HG03354 (cell line): Measurements from ENCODE around the gene ELAVL1.

Experiments
- ATAC-seq: cut with Tn5 transposase; IDR thresholded peaks from one replicate; pipeline ENCODE4 v1.9.1; 2021; ENCODE audit warnings: mild to moderate bottlenecking; ENCODE audit not compliant: unreplicated experiment, poor library complexity, severe bottlenecking

The ELAVL1 gene

DNA sequence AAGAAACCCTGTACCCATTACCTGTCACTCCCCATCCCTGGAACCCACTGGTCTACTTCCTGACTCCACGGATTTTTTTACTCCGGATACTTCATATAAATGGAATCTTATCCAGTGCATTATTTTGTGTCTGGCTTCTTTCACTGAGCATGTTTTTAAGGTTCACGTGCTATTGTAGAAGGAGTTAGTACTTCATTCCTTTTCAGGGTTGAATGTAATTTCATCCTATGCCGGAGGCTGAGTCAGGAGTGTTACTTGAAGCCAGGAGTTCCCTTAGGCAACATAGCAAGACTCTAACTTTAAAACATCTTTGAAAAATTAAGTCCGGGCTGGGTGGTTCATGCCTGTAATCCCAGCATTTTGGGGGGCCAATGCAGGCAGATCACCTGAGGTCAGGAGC is 17.9 kb upstream of the ELAVL1 start:
- ATAC-seq = no peak

GRCh38 chr19:8022275-8022674 is 16.8 kb upstream of the ELAVL1 start:
- ATAC-seq = no peak

GRCh38 chr19:8021374-8021773 is 15.9 kb upstream of the ELAVL1 start:
- no peak for ATAC-seq

GRCh38 chr19:8020681-8021080 is 15.2 kb upstream of the ELAVL1 start:
- ATAC-seq = no peak

DNA sequence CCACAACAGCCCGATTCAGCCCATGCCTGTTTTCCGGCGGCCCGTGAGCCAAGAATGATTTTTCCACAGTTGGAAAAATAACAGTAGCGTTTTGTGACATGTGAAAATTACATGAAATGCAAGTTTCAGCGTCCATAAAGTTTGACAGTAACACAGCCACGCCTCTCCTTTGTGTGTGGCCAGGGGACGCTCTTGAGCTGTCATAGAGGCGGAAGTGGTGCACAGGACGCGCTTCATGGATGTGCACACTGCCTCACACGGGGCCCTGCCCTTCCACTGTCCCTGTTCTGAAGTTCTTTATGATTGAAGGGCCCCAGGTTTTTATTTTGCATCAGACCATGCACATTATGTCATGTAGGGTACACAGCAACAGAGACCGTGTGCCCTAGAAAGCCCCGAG is 12.4 kb upstream of the ELAVL1 start:
- ATAC-seq = peak; percentile 52

GRCh38 chr19:8004723-8005513 is 523 bp downstream of the ELAVL1 start:
- ATAC-seq = peak; percentile 33

GRCh38 chr19:8004001-8004400 is 1.4 kb downstream of the ELAVL1 start:
- no peak for ATAC-seq

GRCh38 chr19:8001995-8002849 is 3.2 kb downstream of the ELAVL1 start:
- peak; percentile 46 for ATAC-seq

DNA sequence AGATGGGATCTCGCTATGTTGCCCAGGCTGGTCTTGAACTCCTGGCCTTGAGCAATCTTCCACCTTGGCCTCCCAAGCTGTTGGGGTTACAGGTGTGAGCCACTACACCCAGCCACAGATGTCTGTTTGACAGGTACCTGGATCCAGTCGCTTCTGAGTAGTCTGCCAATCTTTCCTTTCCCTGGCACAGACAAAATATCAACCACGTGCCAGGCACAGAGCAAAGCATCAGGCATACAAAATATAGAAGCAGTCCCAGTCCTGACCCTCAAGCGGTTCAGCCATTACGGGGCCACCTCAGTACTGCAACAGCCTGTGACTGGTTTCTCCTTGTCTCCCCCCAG is 3.8 kb downstream of the ELAVL1 start:
- ATAC-seq = no peak

DNA sequence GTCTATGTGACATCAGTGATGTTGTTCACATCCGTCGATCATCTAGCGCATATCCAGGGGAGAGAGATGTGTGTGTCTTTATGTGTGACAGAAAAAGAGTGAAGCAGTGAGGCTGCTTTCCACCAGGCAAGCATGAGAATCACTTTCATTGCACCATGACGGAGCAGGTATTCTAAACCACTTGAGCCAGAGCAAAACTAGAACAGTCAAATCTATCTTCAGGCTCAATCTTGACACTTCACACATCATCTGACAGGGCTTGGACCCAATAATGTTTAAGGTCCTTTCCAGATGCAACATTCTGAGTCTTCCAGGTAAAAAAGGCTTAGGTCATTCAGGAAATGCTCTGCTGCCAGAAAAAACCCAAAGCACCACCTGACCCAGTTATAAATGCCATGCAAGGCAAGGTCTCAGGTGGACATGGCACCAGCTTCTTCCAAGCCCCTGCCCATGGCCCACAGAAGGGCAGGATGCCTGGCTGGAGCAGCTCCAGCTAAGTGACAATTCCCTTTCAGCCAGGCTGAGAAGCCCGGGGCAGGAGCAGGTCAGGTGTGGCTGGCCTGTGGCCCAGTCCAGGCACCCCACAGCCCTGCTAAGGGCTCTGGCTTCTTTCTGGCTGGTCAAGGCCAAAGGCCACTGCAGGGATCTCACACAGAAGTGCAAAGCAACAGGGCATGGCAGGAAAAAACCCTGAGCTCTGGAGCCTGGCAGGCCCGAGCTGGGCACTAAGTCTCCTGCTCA is 5.0 kb downstream of the ELAVL1 start:
- ATAC-seq = no peak

GRCh38 chr19:7999376-7999775 is 6.1 kb downstream of the ELAVL1 start:
- no peak for ATAC-seq

DNA sequence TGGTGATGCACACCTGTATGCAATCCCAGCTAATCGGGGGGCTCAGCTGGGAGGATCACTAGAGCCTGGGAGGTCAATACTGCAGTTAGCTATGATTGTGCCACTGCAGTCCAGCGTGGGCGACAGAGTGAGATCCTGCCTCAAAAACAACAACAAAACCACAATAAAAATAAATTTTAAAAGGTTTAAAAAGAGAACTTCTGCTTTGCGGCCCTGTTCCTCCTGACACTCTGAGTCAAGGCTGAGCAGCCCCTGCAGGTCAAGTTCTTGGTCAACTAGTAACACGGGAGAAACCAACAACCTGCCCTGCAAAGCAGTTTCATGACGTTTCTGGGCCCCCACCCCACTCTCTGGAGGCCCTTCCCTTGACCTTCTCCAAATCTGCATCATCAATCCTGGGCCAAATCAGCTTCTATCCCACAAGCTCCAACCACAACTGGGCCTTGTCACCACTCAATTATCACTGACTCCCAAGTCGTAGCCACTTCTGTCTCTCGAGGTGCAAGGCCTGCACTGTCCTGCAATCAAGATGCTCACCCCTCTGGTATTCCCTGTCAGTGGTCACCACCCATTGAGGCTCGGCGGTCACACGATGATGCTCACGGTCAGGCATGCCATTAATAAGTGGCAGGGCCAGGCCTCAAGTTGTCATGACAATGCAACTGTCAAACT is 7.5 kb downstream of the ELAVL1 start:
- ATAC-seq = no peak

- no peak for ATAC-seq
Measured at GRCh38 chr19:7996883-7997282, 8.6 kb downstream of the ELAVL1 start.

- ATAC-seq = no peak
Measured at GRCh38 chr19:7995810-7996158, 9.7 kb downstream of the ELAVL1 start.

- no peak for ATAC-seq
Measured at GRCh38 chr19:7994928-7995809, 10.3 kb downstream of the ELAVL1 start.

DNA sequence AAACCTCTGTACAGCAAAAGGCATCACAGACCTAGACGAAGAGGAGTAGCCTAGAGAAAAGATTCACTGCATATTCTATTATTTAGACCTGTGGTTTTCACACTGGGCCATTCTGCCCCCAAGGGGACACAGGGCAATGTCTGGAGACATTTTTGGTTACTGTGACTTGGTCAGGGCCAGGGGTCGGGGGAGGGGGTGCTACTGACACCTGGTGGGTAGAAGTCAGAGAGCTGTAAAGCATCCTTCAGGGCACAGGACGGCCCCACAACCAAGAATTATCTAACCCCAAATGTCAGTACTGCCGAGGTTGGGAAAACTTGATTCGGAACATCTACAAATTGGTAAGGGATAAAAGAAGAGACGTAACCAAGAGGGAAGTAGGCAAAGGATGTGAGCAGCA is 11.3 kb downstream of the ELAVL1 start:
- no peak for ATAC-seq

DNA sequence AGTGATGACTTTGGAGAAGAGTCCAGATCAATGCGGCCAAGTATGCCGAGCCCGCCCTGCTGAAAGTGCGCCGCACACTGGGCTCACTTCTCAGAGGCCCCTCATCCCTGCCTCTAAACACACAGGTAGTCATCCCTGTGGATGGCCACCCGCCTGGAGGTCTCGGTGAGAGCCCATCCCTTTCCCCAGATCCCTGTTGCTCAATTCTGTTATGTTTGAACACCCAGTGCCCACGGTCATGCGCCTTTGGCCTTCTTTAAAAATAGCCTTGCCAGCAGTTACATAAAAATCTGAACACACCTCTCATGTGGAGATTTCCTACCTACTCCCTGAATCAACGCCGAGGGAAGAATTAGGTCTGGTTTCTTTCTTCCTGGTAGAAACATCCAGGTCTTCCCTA is 11.9 kb downstream of the ELAVL1 start:
- no peak for ATAC-seq

- no peak for ATAC-seq
Measured at GRCh38 chr19:7992575-7992974, 12.9 kb downstream of the ELAVL1 start.

- no peak for ATAC-seq
Measured at GRCh38 chr19:7989071-7989575, 16.3 kb downstream of the ELAVL1 start.
